Neural crest cell (in vitro differentiated cells): ENCODE results near the gene KIRREL1. TPM values are rescaled to one million over a fixed set of nuclear protein-coding genes. Genes with fewer than 3 reads are reported as not detected.
A peak's percentile ranks its signal among the peaks of the same experiment; 100 is the strongest.

Experiments used
- DNase-seq: peaks from one replicate; pipeline ENCODE4 v3.0.0; 2021; ENCODE audit warnings: low read depth, mixed read lengths, low spot score
- H3K27ac Mint-ChIP-seq: one replicate; pipeline ENCODE4 v1.8.0; 2021; ENCODE audit warnings: mild to moderate bottlenecking, mixed read lengths; ENCODE audit not compliant: unreplicated experiment
- H3K27me3 Mint-ChIP-seq: 2 replicates; pipeline ENCODE4 v1.8.0; 2021; ENCODE audit warnings: low read depth, mild to moderate bottlenecking, mixed read lengths
- H3K36me3 Mint-ChIP-seq: 2 replicates; pipeline ENCODE4 v1.8.0; 2021; ENCODE audit warnings: low read depth, mild to moderate bottlenecking, mixed read lengths
- H3K4me1 Mint-ChIP-seq: 2 replicates; pipeline ENCODE4 v1.8.0; 2021; ENCODE audit warnings: mixed read lengths
- H3K4me3 Mint-ChIP-seq: one replicate; pipeline ENCODE4 v1.8.0; 2021; ENCODE audit warnings: mild to moderate bottlenecking, mixed read lengths
- H3K9me3 Mint-ChIP-seq: 2 replicates; pipeline ENCODE4 v1.8.0; 2021; ENCODE audit warnings: mixed read lengths
- CTCF ChIP-seq: fragments of 200-600 bp; sonication (generic); conservative IDR thresholded peaks from 2 replicates; pipeline ENCODE4 v1.5.0; 2021; ENCODE audit warnings: antibody characterized with exemption, mild to moderate bottlenecking
- total RNA-seq: library from RNA; stranded (reverse); gene quantifications from 2 replicates; pipeline ENCODE4 v1.2.1, GENCODE V29; 2021

KIRREL1 gene
- total RNA-seq, 1 donor from 2014 or later = 64.9 TPM

- TF ChIP-seq CTCF = peak; percentile 21
- Mint-ChIP-seq H3K27me3 (peaks cover 2% of the 10 kb centered on the region), H3K27ac (peak overlapping the region; percentile 79), H3K9me3 (no peaks in the 10 kb centered on the region), H3K4me1 (peaks cover 41% of the 10 kb centered on the region), H3K36me3 (no peaks in the 10 kb centered on the region), H3K4me3 (peak overlapping the region; percentile 90)
- DNase-seq = no peak
Measured at GRCh38 chr1:157993918-157994605, 617 bp downstream of the KIRREL1 start.

- H3K4me3 Mint-ChIP-seq = peak overlapping the region; percentile 90
- TF ChIP-seq CTCF = no peak
- no peaks in the 10 kb centered on the region for H3K9me3 Mint-ChIP-seq
- DNase-seq = no peak
- H3K36me3 Mint-ChIP-seq = no peaks in the 10 kb centered on the region
- peaks cover 49% of the 10 kb centered on the region for H3K4me1 Mint-ChIP-seq
- H3K27ac Mint-ChIP-seq = peak overlapping the region; percentile 88
- peaks cover 2% of the 10 kb centered on the region for H3K27me3 Mint-ChIP-seq
Measured at GRCh38 chr1:157994704-157995582, 1.5 kb downstream of the KIRREL1 start.

- Mint-ChIP-seq H3K36me3 (no peaks in the 10 kb centered on the region), H3K27ac (peak overlapping the region; percentile 88), H3K9me3 (no peaks in the 10 kb centered on the region), H3K27me3 (peaks cover 2% of the 10 kb centered on the region), H3K4me1 (peaks cover 57% of the 10 kb centered on the region), H3K4me3 (peak overlapping the region; percentile 90)
- no peak for DNase-seq
- TF ChIP-seq CTCF = no peak
Measured at GRCh38 chr1:157995583-157996169, 2.2 kb downstream of the KIRREL1 start.

GRCh38 chr1:157996433-157996832, 3.0 kb downstream of the KIRREL1 start:
- DNase-seq = no peak
- Mint-ChIP-seq H3K27ac (no peak overlapping the region), H3K4me1 (peaks cover 64% of the 10 kb centered on the region)

More at GRCh38 chr1:157996433-157996832, 3.0 kb downstream of the KIRREL1 start:
- no peak for TF ChIP-seq CTCF
- Mint-ChIP-seq H3K36me3 (no peaks in the 10 kb centered on the region), H3K4me3 (no peak overlapping the region), H3K9me3 (no peaks in the 10 kb centered on the region), H3K27me3 (peaks cover 2% of the 10 kb centered on the region)
